Activated CD8-positive, alpha-beta T cell treated with anti-CD3 and anti-CD28 coated beads, Interleukin-2, amount 10 ng/mL, durations not matched to agents 7 days and 5 days (primary cell): ENCODE measurements around the gene PLXNA4. TPM values are rescaled to one million over a fixed set of nuclear protein-coding genes. Genes with fewer than 3 reads are reported as not detected.

Source experiments
- ATAC-seq: fragments of 150-1000 bp; cut with Tn5 transposase; one replicate; pipeline ENCODE4 v1.10.0; 2021; ENCODE audit warnings: moderate library complexity
- CTCF ChIA-PET: fragments of 350-600 bp; sonication (Branson Sonifier 250); formaldehyde crosslinking; loops from one replicate; lab custom pipeline; 2021; ENCODE audit warnings: antibody characterized with exemption; lab: Charles Lee
- POLR2A ChIA-PET: fragments of 350-600 bp; sonication (Branson Sonifier 250); formaldehyde crosslinking; loops from one replicate; lab custom pipeline; 2021; ENCODE audit warnings: antibody characterized with exemption; lab: Charles Lee
- DNase-seq: peaks from one replicate; pipeline ENCODE4 v3.0.0-alpha.2; 2020
- H3K27ac Mint-ChIP-seq: one replicate; pipeline ENCODE4 v1.8.0; 2021; ENCODE audit warnings: mild to moderate bottlenecking, mixed read lengths
- H3K27me3 Mint-ChIP-seq: one replicate; pipeline ENCODE4 v1.8.0; 2021; ENCODE audit warnings: low read depth, mixed read lengths
- H3K36me3 Mint-ChIP-seq: one replicate; pipeline ENCODE4 v1.8.0; 2021; ENCODE audit warnings: low read depth, mixed read lengths
- H3K4me1 Mint-ChIP-seq: one replicate; pipeline ENCODE4 v1.8.0; 2021; ENCODE audit warnings: low read depth, mixed read lengths
- H3K4me3 Mint-ChIP-seq: one replicate; pipeline ENCODE4 v1.8.0; 2021; ENCODE audit warnings: mild to moderate bottlenecking, mixed read lengths
- H3K9me3 Mint-ChIP-seq: one replicate; pipeline ENCODE4 v1.8.0; 2022; ENCODE audit warnings: mixed read lengths; ENCODE audit not compliant: insufficient read depth
- total RNA-seq, 2 experiments: library from RNA; stranded (reverse); gene quantifications; one replicate each; pipeline ENCODE4 v1.2.3, GENCODE V29; 2021

Gene PLXNA4
- total RNA-seq, 2 experiments from 2014 or later, result 45.4 to 47.2 TPM

- H3K4me1 Mint-ChIP-seq, result peaks cover 56% of the 10 kb centered on the region
- ChIA-PET CTCF (interaction anchor here (1.2 to 9.3 kb wide), 5 partner anchors 56 to 255 kb away, joined by 3 to 312 read pairs (median 5); no protein-coding TSS in a partner anchor), POLR2A (no interaction called here)
- no peaks in the 10 kb centered on the region for H3K9me3 Mint-ChIP-seq
- H3K4me3 Mint-ChIP-seq, result peak overlapping the region; percentile 89
- H3K27me3 Mint-ChIP-seq, result peaks cover 70% of the 10 kb centered on the region
- ATAC-seq, result no peak
- no peak overlapping the region for H3K27ac Mint-ChIP-seq
- no peak for DNase-seq
- H3K36me3 Mint-ChIP-seq, result peaks cover 59% of the 10 kb centered on the region
These were observed 2.9 kb downstream of the PLXNA4 start for GRCh38 chr7:132573251-132573955.

- POLR2A ChIA-PET, result no interaction called here
- H3K27me3 Mint-ChIP-seq, result peaks cover 70% of the 10 kb centered on the region
- H3K36me3 Mint-ChIP-seq, result peaks cover 66% of the 10 kb centered on the region
- ATAC-seq (no peak), DNase-seq (no peak)
- no peaks in the 10 kb centered on the region for H3K9me3 Mint-ChIP-seq
- no peak overlapping the region for H3K27ac Mint-ChIP-seq
- CTCF ChIA-PET, result interaction anchor here (1.2 to 9.3 kb wide), 2 partner anchors 55 to 176 kb away, joined by 4 to 312 read pairs; no protein-coding TSS in a partner anchor
- H3K4me3 Mint-ChIP-seq, result peak overlapping the region; percentile 89
- peaks cover 47% of the 10 kb centered on the region for H3K4me1 Mint-ChIP-seq
These were observed 3.7 kb downstream of the PLXNA4 start for GRCh38 chr7:132572526-132572925.

- Mint-ChIP-seq H3K36me3 (peaks cover 71% of the 10 kb centered on the region), H3K4me3 (no peak overlapping the region), H3K4me1 (peaks cover 46% of the 10 kb centered on the region), H3K27ac (no peak overlapping the region), H3K9me3 (no peaks in the 10 kb centered on the region), H3K27me3 (peaks cover 74% of the 10 kb centered on the region)
- DNase-seq, result no peak
- POLR2A ChIA-PET, result no interaction called here
- ATAC-seq, result no peak
- CTCF ChIA-PET, result interaction anchor here (1.2 kb wide), 1 partner anchor 54 kb away, joined by 4 read pairs; no protein-coding TSS in a partner anchor
These were observed 4.3 kb downstream of the PLXNA4 start for GRCh38 chr7:132571970-132572369.

- Mint-ChIP-seq H3K9me3 (no peaks in the 10 kb centered on the region), H3K36me3 (peaks cover 80% of the 10 kb centered on the region), H3K27ac (no peak overlapping the region), H3K4me1 (peaks cover 44% of the 10 kb centered on the region), H3K4me3 (no peak overlapping the region), H3K27me3 (peaks cover 73% of the 10 kb centered on the region)
- ChIA-PET CTCF (interaction anchor here (0.7 to 2.1 kb wide), 3 partner anchors 11 to 175 kb away, joined by 3 to 11 read pairs (median 5); no protein-coding TSS in a partner anchor), POLR2A (no interaction called here)
- DNase-seq, result no peak
- no peak for ATAC-seq
These were observed 6.2 kb downstream of the PLXNA4 start for GRCh38 chr7:132569884-132570614.

GRCh38 chr7:132568962-132569361 is 7.3 kb downstream of the PLXNA4 start:
- ATAC-seq (no peak), DNase-seq (no peak)
- ChIA-PET CTCF (interaction anchor here (1.5 to 2.6 kb wide), 3 partner anchors 11 to 175 kb away, joined by 3 to 11 read pairs (median 10); no protein-coding TSS in a partner anchor), POLR2A (no interaction called here)
- Mint-ChIP-seq H3K4me3 (no peak overlapping the region), H3K4me1 (peaks cover 37% of the 10 kb centered on the region), H3K36me3 (peaks cover 77% of the 10 kb centered on the region), H3K27ac (no peak overlapping the region), H3K27me3 (peaks cover 74% of the 10 kb centered on the region), H3K9me3 (no peaks in the 10 kb centered on the region)

GRCh38 chr7:132565885-132566284 is 10.4 kb downstream of the PLXNA4 start:
- no peak for ATAC-seq
- H3K36me3 Mint-ChIP-seq, result peaks cover 49% of the 10 kb centered on the region
- no peak overlapping the region for H3K27ac Mint-ChIP-seq
- H3K9me3 Mint-ChIP-seq, result no peaks in the 10 kb centered on the region
- POLR2A ChIA-PET, result no interaction called here
- H3K4me3 Mint-ChIP-seq, result no peak overlapping the region
- no peak for DNase-seq
- H3K4me1 Mint-ChIP-seq, result peaks cover 12% of the 10 kb centered on the region
- peaks cover 72% of the 10 kb centered on the region for H3K27me3 Mint-ChIP-seq
- CTCF ChIA-PET, result interaction anchor here (1.1 to 1.5 kb wide), 2 partner anchors 15 to 172 kb away, joined by 3 to 5 read pairs; no protein-coding TSS in a partner anchor

GRCh38 chr7:132565441-132565840 is 10.8 kb downstream of the PLXNA4 start:
- Mint-ChIP-seq H3K27ac (no peak overlapping the region), H3K4me1 (peaks cover 14% of the 10 kb centered on the region), H3K36me3 (peaks cover 49% of the 10 kb centered on the region), H3K27me3 (peaks cover 74% of the 10 kb centered on the region), H3K9me3 (no peaks in the 10 kb centered on the region), H3K4me3 (no peak overlapping the region)
- ChIA-PET POLR2A (no interaction called here), CTCF (interaction anchor here (1.1 to 1.5 kb wide), 3 partner anchors 10 to 171 kb away, joined by 3 to 5 read pairs (median 5); no protein-coding TSS in a partner anchor)
- DNase-seq, result no peak
- ATAC-seq, result no peak

GRCh38 chr7:132564849-132565248 is 11.4 kb downstream of the PLXNA4 start:
- no peak for DNase-seq
- H3K36me3 Mint-ChIP-seq, result peaks cover 44% of the 10 kb centered on the region
- H3K27ac Mint-ChIP-seq, result no peak overlapping the region
- POLR2A ChIA-PET, result no interaction called here
- no peak for ATAC-seq
- H3K27me3 Mint-ChIP-seq, result peaks cover 70% of the 10 kb centered on the region
- H3K4me3 Mint-ChIP-seq, result no peak overlapping the region
- peaks cover 10% of the 10 kb centered on the region for H3K4me1 Mint-ChIP-seq
- no peaks in the 10 kb centered on the region for H3K9me3 Mint-ChIP-seq
- CTCF ChIA-PET, result interaction anchor here (1.4 to 1.5 kb wide), 2 partner anchors 9 to 16 kb away, joined by 5 read pairs; no protein-coding TSS in a partner anchor

- peaks cover 68% of the 10 kb centered on the region for H3K27me3 Mint-ChIP-seq
- CTCF ChIA-PET, result interaction anchor here (1.4 kb wide), 1 partner anchor 8 kb away, joined by 5 read pairs; no protein-coding TSS in a partner anchor
- no peak for DNase-seq
- POLR2A ChIA-PET, result no interaction called here
- H3K4me3 Mint-ChIP-seq, result no peak overlapping the region
- no peak for ATAC-seq
- H3K4me1 Mint-ChIP-seq, result peaks cover 18% of the 10 kb centered on the region
- H3K27ac Mint-ChIP-seq, result no peak overlapping the region
- H3K36me3 Mint-ChIP-seq, result peaks cover 43% of the 10 kb centered on the region
- no peaks in the 10 kb centered on the region for H3K9me3 Mint-ChIP-seq
These were observed 12.2 kb downstream of the PLXNA4 start for GRCh38 chr7:132564090-132564489.

GRCh38 chr7:132562690-132563089 is 13.6 kb downstream of the PLXNA4 start:
- POLR2A ChIA-PET, result no interaction called here
- Mint-ChIP-seq H3K4me3 (no peak overlapping the region), H3K4me1 (peaks cover 30% of the 10 kb centered on the region), H3K36me3 (peaks cover 42% of the 10 kb centered on the region), H3K27me3 (peaks cover 59% of the 10 kb centered on the region), H3K27ac (no peak overlapping the region), H3K9me3 (no peaks in the 10 kb centered on the region)
- DNase-seq, result no peak
- CTCF ChIA-PET, result no interaction called here
- ATAC-seq, result no peak

- ATAC-seq, result no peak
- H3K9me3 Mint-ChIP-seq, result no peaks in the 10 kb centered on the region
- H3K27ac Mint-ChIP-seq, result no peak overlapping the region
- CTCF ChIA-PET, result no interaction called here
- H3K36me3 Mint-ChIP-seq, result peaks cover 40% of the 10 kb centered on the region
- no peak for DNase-seq
- H3K27me3 Mint-ChIP-seq, result peaks cover 52% of the 10 kb centered on the region
- H3K4me3 Mint-ChIP-seq, result no peak overlapping the region
- POLR2A ChIA-PET, result no interaction called here
- peaks cover 38% of the 10 kb centered on the region for H3K4me1 Mint-ChIP-seq
These were observed 14.5 kb downstream of the PLXNA4 start for GRCh38 chr7:132561763-132562162.
